Activated CD8-positive, alpha-beta T cell treated with anti-CD3 and anti-CD28 coated beads for 36 hours (primary cell): ENCODE results near the gene NKAPL. TPM values are rescaled to one million over a fixed set of nuclear protein-coding genes. Genes with fewer than 3 reads are reported as not detected.

Experiments used
- ATAC-seq: fragments of 200-7000 bp; cut with Tn5 transposase; one replicate; pipeline ENCODE4 v1.10.0; 2021; ENCODE audit warnings: mild to moderate bottlenecking, moderate library complexity
- CTCF ChIA-PET: fragments of 350-600 bp; sonication (Branson Sonifier 250); formaldehyde crosslinking; loops from one replicate; lab custom pipeline; 2021; ENCODE audit warnings: antibody characterized with exemption; lab: Charles Lee
- POLR2A ChIA-PET: fragments of 350-600 bp; sonication (Branson Sonifier 250); formaldehyde crosslinking; loops from one replicate; lab custom pipeline; 2021; ENCODE audit warnings: antibody characterized with exemption; lab: Charles Lee
- DNase-seq: peaks from one replicate; pipeline ENCODE4 v3.0.0-alpha.2; 2020
- H3K27ac Mint-ChIP-seq: one replicate; pipeline ENCODE4 v1.8.0; 2021; ENCODE audit warnings: mild to moderate bottlenecking, mixed read lengths
- H3K27me3 Mint-ChIP-seq: one replicate; pipeline ENCODE4 v1.8.0; 2021; ENCODE audit warnings: mixed read lengths
- H3K36me3 Mint-ChIP-seq: one replicate; pipeline ENCODE4 v1.8.0; 2021; ENCODE audit warnings: low read depth, mixed read lengths
- H3K4me1 Mint-ChIP-seq: one replicate; pipeline ENCODE4 v1.8.0; 2021; ENCODE audit warnings: low read depth, mixed read lengths
- H3K4me3 Mint-ChIP-seq: one replicate; pipeline ENCODE4 v1.8.0; 2021; ENCODE audit warnings: mild to moderate bottlenecking, moderate library complexity, mixed read lengths
- H3K9me3 Mint-ChIP-seq: one replicate; pipeline ENCODE4 v1.8.0; 2021; ENCODE audit warnings: mixed read lengths
- intact Hi-C: fragments of 100-400 bp; cut with micrococcal nuclease; formaldehyde crosslinking; loops from one replicate; pipeline ENCODE4 v1.10.0; 2022
- total RNA-seq, 2 experiments: library from RNA; stranded (reverse); gene quantifications; one replicate each; pipeline ENCODE4 v1.2.3, GENCODE V29; 2021
- TF ChIP-seq, protein P1 (sequence below): fragments of 200-600 bp; IDR thresholded peaks from one replicate; pipeline ENCODE4 v1.8.0; 2022; ENCODE audit warnings: antibody characterized with exemption, mild to moderate bottlenecking

Gene NKAPL
- total RNA-seq, 2 experiments from 2014 or later = not detected

DNA sequence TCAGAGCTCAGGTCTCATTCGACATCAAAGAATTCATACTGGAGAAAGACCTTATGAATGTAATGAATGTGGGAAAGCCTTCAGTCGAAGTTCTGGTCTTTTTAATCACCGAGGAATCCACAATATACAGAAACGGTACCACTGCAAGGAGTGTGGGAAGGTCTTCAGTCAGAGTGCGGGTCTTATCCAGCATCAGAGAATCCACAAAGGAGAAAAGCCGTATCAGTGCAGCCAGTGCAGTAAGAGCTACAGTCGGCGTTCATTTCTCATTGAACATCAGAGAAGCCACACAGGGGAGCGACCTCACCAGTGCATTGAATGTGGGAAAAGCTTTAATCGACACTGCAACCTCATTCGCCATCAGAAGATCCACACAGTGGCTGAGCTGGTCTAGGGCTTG is 26.3 kb upstream of the NKAPL start:
- Mint-ChIP-seq H3K4me3 (no peak overlapping the region), H3K27me3 (peaks cover 2% of the 10 kb centered on the region), H3K4me1 (no peaks in the 10 kb centered on the region), H3K9me3 (no peaks in the 10 kb centered on the region), H3K36me3 (peaks cover 12% of the 10 kb centered on the region), H3K27ac (no peak overlapping the region)
- ChIA-PET POLR2A (no interaction called here), CTCF (no interaction called here)
- TF ChIP-seq, protein P1, sequence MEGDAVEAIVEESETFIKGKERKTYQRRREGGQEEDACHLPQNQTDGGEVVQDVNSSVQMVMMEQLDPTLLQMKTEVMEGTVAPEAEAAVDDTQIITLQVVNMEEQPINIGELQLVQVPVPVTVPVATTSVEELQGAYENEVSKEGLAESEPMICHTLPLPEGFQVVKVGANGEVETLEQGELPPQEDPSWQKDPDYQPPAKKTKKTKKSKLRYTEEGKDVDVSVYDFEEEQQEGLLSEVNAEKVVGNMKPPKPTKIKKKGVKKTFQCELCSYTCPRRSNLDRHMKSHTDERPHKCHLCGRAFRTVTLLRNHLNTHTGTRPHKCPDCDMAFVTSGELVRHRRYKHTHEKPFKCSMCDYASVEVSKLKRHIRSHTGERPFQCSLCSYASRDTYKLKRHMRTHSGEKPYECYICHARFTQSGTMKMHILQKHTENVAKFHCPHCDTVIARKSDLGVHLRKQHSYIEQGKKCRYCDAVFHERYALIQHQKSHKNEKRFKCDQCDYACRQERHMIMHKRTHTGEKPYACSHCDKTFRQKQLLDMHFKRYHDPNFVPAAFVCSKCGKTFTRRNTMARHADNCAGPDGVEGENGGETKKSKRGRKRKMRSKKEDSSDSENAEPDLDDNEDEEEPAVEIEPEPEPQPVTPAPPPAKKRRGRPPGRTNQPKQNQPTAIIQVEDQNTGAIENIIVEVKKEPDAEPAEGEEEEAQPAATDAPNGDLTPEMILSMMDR = no peak
- no peak for ATAC-seq
- intact Hi-C loops = no loop called here
- no peak for DNase-seq

DNA sequence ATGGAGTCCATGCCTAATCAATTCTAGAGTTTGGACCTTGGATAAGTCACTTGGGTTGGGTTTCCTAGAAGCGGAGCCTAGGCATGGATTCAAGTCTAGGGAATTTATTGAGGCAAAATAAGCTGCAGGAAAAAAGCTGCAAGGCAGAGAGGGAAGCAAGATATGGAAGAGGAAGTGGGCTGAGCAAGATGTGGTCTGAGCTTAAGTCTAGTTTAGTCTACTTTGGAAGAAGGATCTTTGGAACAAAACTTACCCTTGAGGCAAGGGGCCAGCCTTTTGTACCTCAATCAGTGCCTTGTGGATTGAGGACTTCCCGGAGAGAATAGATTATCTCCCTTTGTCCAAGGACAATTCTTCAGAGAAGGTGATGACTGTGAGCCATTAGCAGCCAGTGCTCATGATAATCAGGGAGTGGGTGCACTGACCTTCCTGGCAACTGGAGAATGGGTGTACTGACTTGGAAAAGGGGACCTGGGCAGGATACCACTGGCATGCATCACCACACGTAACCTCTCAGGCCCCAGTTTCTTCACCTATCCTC is 23.1 kb upstream of the NKAPL start:
- H3K27ac Mint-ChIP-seq = no peak overlapping the region

DNA sequence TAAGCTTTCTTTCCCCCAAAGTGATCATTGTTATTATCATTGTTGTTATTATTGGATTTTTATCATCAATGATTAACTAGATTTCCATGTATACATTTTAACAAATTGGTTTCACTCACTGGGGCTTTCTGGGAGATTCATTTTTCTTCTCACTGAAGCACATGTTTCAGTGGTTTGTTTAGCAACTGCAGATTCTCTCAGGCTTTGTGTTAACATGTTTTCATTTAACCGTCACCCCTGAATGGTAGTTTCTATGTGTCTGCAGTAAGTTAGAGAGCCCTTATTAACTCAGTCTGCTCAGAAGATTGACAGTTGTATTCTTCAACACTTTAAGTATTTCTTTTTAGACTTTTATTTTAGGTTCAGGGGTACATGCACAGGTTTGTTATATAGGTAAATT is 19.5 kb upstream of the NKAPL start:
- DNase-seq = no peak
- TF ChIP-seq, protein P1 = no peak
- intact Hi-C loops = no loop called here
- no peak overlapping the region for H3K27ac Mint-ChIP-seq
- ChIA-PET CTCF (no interaction called here), POLR2A (no interaction called here)
- no peak for ATAC-seq
- H3K4me1 Mint-ChIP-seq = no peaks in the 10 kb centered on the region
- H3K9me3 Mint-ChIP-seq = peaks cover 1% of the 10 kb centered on the region
- peaks cover 9% of the 10 kb centered on the region for H3K36me3 Mint-ChIP-seq
- no peak overlapping the region for H3K4me3 Mint-ChIP-seq
- peaks cover 2% of the 10 kb centered on the region for H3K27me3 Mint-ChIP-seq

More for the DNA sequence above, 23.1 kb upstream of the NKAPL start:
- DNase-seq (no peak), ATAC-seq (no peak)
- TF ChIP-seq, protein P1 = no peak
- POLR2A ChIA-PET = interaction anchor here (0.5 kb wide), 1 partner anchor 1696 kb away, joined by 3 read pairs; no protein-coding TSS in a partner anchor
- Mint-ChIP-seq H3K4me3 (no peak overlapping the region), H3K9me3 (peaks cover 1% of the 10 kb centered on the region), H3K27me3 (peaks cover 2% of the 10 kb centered on the region), H3K36me3 (peaks cover 11% of the 10 kb centered on the region), H3K4me1 (no peaks in the 10 kb centered on the region)
- intact Hi-C loops = no loop called here
- CTCF ChIA-PET = interaction anchor here (1.1 kb wide), 1 partner anchor 15 kb away, joined by 4 read pairs; no protein-coding TSS in a partner anchor

DNA sequence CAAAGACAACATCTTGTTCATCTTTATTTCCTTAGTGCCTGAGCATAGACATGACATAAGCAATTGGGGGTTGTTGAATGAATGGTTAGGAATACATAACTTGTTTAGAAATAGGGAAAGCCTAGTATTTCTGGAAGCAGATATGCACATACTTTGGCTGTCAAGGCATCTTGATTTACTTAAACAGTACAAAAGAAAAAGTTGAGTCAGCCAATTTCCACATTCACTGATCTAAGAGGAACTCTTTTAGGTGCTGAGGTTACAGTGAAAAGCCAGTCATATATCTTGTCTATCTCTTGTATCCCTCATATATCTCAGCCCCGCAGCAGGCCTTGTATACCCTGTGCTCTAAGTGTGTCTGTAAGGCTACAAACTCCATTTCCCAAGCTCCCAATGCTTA is 18.6 kb upstream of the NKAPL start:
- H3K27me3 Mint-ChIP-seq = no peaks in the 10 kb centered on the region
- intact Hi-C loops = no loop called here

DNA sequence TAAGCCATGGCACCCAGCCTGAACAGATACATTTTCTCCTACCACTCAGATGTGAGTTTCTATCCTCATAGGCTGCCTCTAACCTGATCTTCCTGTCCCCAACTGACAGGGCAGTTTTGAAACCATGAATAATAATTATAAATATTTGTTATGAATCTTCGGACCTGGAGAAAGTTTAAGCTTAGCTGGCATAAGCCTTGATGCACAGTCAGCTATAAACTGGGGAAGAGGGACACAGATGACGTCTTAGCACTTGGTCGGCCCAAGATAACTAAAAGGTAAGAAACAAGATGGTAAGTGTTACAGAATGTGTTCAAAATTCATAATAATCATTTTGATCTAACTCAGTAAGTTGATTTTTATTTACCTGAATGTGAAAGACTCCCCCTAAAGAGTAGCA is 15.2 kb upstream of the NKAPL start:
- Mint-ChIP-seq H3K4me1 (no peaks in the 10 kb centered on the region), H3K4me3 (no peak overlapping the region)

More for the DNA sequence above, 18.6 kb upstream of the NKAPL start:
- peaks cover 17% of the 10 kb centered on the region for H3K36me3 Mint-ChIP-seq
- TF ChIP-seq, protein P1 = no peak
- no peak for DNase-seq
- no peak overlapping the region for H3K27ac Mint-ChIP-seq
- peaks cover 1% of the 10 kb centered on the region for H3K9me3 Mint-ChIP-seq
- POLR2A ChIA-PET = no interaction called here
- CTCF ChIA-PET = interaction anchor here (1.4 kb wide), 1 partner anchor 10 kb away, joined by 3 read pairs; no protein-coding TSS in a partner anchor
- no peaks in the 10 kb centered on the region for H3K4me1 Mint-ChIP-seq
- no peak for ATAC-seq
- no peak overlapping the region for H3K4me3 Mint-ChIP-seq

More for the DNA sequence above, 15.2 kb upstream of the NKAPL start:
- intact Hi-C loops = no loop called here
- Mint-ChIP-seq H3K27me3 (no peaks in the 10 kb centered on the region), H3K27ac (no peak overlapping the region), H3K36me3 (peaks cover 29% of the 10 kb centered on the region), H3K9me3 (no peaks in the 10 kb centered on the region)
- ChIA-PET CTCF (no interaction called here), POLR2A (no interaction called here)
- DNase-seq (no peak), ATAC-seq (no peak)
- TF ChIP-seq, protein P1 = no peak
